Heart left ventricle (tissue), 13 donors: Measurements from ENCODE around the gene CRADD.

Source experiments
- CTCF ChIP-seq, 12 donors: fragments of 200-600 bp; sonication (generic) in 4 of 12; IDR thresholded peaks; one replicate each; pipeline versions ENCODE4 v1.5.0 to v1.8.0; 2018 to 2022; ENCODE audit warnings: antibody characterized with exemption in 12 of 12, mild to moderate bottlenecking in 5 of 12
- POLR2A ChIP-seq, 2 donors: fragments of 450-650 bp; IDR thresholded peaks; one replicate each; pipeline ENCODE4 v1.6.1; 2017; ENCODE audit warnings: antibody characterized with exemption in 2 of 2, mild to moderate bottlenecking in 2 of 2, moderate library complexity in 2 of 2
- donor health status: ischemic (EF 13 %, LVEDD 7.1; RV severe dilation, severe dysfunction).
- donor health status: DM: no; HTN: yes; CAD: no.
- donor health status: DM: no; HTN: no; CAD: no.
- donor health status: ischemic (EF 25% LVEDD 6.9; RV normal size, moderate dysfunction).
- donor health status: ischemic (EF 25% LVEDD 5.7; RV mildly dilated, moderate dysfunction).
- donor health status: ischemic (EF 35%, LVEDD 5.7; RV mildly dilated, moderate dysfunction).
- donor health status: nonischemic (EF 11% LVEDD 7.7; RV severe dilation, severe dysfunction).
- donor health status: DM: yes; HTN: yes; CAD: no.
- donor health status: PGD.
- donor health status: ischemic (EF 29% LVEDD 5.4; RV normal size, mild dysfunction).
- donor health status: nonischemic (EF 23%, LVEDD 6.1; RV moderate dilation, normal function).

GRCh38 chr12:93749515-93749914 is 72.3 kb downstream of the CRADD start:
- TF ChIP-seq CTCF (IDR thresholded peaks at IDR 0.05) (no peak), POLR2A (IDR thresholded peaks at IDR 0.05) (no peak)
